Parathyroid adenoma (tissue), 2 donors: ENCODE results near the gene MPPE1.

Source experiments
- H2AFZ ChIP-seq: fragments of 300-600 bp; sonication (generic); one replicate; pipeline ENCODE4 v1.7.0; 2017; ENCODE audit warnings: antibody characterized with exemption, mild to moderate bottlenecking
- H3K27ac ChIP-seq: fragments of 300-600 bp; sonication (generic); one replicate; pipeline ENCODE4 v1.7.0; 2017
- H3K27me3 ChIP-seq: fragments of 300-600 bp; sonication (generic); one replicate; pipeline ENCODE4 v1.7.0; 2017; ENCODE audit warnings: low read length; ENCODE audit not compliant: control insufficient read depth, insufficient read depth
- H3K36me3 ChIP-seq: fragments of 300-600 bp; sonication (generic); one replicate; pipeline ENCODE4 v1.7.0; 2017; ENCODE audit warnings: low read length; ENCODE audit not compliant: control insufficient read depth, insufficient read depth
- H3K4me1 ChIP-seq: fragments of 300-600 bp; sonication (generic); one replicate; pipeline ENCODE4 v1.7.0; 2017; ENCODE audit warnings: control low read depth
- H3K4me2 ChIP-seq: fragments of 300-600 bp; sonication (generic); one replicate; pipeline ENCODE4 v1.7.0; 2017; ENCODE audit warnings: low read length
- H3K4me3 ChIP-seq: fragments of 300-600 bp; sonication (generic); one replicate; pipeline ENCODE4 v1.7.0; 2017; ENCODE audit warnings: low read depth, low read length
- H3K79me2 ChIP-seq: fragments of 300-600 bp; sonication (generic); one replicate; pipeline ENCODE4 v1.7.0; 2017; ENCODE audit warnings: control low read depth
- H3K9ac ChIP-seq: fragments of 300-600 bp; sonication (generic); one replicate; pipeline ENCODE4 v1.7.0; 2017; ENCODE audit warnings: mild to moderate bottlenecking
- H3K9me3 ChIP-seq: fragments of 300-600 bp; sonication (generic); one replicate; pipeline ENCODE4 v1.7.0; 2017; ENCODE audit warnings: low read length; ENCODE audit not compliant: control insufficient read depth
- TF ChIP-seq, protein P1 (sequence below): fragments of 300-600 bp; sonication (generic); IDR thresholded peaks from one replicate; pipeline ENCODE4 v1.7.0; 2017; ENCODE audit warnings: antibody characterized with exemption, mild to moderate bottlenecking
- donor health status: primary hyperparathyroidism.

MPPE1 gene, protein sequence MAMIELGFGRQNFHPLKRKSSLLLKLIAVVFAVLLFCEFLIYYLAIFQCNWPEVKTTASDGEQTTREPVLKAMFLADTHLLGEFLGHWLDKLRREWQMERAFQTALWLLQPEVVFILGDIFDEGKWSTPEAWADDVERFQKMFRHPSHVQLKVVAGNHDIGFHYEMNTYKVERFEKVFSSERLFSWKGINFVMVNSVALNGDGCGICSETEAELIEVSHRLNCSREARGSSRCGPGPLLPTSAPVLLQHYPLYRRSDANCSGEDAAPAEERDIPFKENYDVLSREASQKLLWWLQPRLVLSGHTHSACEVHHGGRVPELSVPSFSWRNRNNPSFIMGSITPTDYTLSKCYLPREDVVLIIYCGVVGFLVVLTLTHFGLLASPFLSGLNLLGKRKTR

DNA sequence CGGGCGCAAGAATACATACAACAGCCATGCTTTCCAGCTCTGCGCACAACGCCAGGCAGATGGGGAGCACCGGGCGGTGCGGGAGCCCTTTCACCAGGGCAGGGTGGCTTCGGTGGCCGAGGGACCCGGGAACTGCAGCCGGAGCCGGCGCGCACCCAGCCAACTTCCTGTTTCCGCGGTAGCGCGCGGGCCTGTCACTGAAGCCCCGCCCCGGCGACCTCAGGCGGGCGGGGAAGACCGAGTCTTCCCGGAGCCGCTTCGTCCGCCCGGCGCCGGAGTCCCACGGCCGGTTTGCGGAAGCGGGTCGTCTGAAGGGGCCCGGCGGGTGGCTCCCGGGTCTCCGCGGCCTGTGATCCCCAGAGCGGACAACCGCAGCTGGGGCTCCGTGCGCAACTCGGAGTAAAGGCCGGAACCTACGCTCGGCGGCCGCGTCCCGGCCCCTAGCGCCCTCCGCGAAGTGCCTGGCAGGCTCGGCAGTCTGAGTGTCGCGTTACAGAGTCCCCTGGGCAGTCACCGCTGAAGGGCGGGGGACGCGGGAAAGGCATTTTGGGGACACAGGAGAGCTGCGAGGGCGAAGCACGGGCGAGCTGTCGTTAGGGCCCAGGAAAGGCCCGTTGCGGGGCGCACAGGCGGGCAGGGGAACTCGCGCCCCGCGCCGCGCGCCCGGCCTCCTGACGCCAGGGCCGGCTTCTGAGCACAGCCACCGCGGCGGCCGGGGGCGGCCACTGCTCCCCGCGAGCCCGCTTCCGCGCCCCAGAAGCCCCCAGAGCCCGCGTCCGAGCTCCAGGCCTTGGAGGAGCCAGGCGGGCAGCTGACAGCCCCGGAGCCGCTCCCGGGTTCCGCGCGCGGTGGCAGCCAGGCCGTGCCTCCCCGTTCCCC, at the start of gene MPPE1:
TSS of gene MPPE1 (minus strand) at position 136 of the 879 bp plus-strand sequence. CDS start 11,053 bp downstream, outside the sequence.
- Histone ChIP-seq H3K36me3 (no peaks in the 10 kb centered on the region), H3K9me3 (no peaks in the 10 kb centered on the region), H3K9ac (peak within 1 kb of the TSS; percentile 98), H3K27me3 (no peaks in the 10 kb centered on the region), H2AFZ (peak within 1 kb of the TSS; percentile 99), H3K4me3 (peak within 1 kb of the TSS; percentile 76), H3K4me2 (peak within 1 kb of the TSS; percentile 82), H3K79me2 (no peaks in the 10 kb centered on the region), H3K4me1 (peaks cover 7% of the 10 kb centered on the region), H3K27ac (peak within 1 kb of the TSS; percentile 100)
- TF ChIP-seq, protein P1, sequence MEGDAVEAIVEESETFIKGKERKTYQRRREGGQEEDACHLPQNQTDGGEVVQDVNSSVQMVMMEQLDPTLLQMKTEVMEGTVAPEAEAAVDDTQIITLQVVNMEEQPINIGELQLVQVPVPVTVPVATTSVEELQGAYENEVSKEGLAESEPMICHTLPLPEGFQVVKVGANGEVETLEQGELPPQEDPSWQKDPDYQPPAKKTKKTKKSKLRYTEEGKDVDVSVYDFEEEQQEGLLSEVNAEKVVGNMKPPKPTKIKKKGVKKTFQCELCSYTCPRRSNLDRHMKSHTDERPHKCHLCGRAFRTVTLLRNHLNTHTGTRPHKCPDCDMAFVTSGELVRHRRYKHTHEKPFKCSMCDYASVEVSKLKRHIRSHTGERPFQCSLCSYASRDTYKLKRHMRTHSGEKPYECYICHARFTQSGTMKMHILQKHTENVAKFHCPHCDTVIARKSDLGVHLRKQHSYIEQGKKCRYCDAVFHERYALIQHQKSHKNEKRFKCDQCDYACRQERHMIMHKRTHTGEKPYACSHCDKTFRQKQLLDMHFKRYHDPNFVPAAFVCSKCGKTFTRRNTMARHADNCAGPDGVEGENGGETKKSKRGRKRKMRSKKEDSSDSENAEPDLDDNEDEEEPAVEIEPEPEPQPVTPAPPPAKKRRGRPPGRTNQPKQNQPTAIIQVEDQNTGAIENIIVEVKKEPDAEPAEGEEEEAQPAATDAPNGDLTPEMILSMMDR = no peak

DNA sequence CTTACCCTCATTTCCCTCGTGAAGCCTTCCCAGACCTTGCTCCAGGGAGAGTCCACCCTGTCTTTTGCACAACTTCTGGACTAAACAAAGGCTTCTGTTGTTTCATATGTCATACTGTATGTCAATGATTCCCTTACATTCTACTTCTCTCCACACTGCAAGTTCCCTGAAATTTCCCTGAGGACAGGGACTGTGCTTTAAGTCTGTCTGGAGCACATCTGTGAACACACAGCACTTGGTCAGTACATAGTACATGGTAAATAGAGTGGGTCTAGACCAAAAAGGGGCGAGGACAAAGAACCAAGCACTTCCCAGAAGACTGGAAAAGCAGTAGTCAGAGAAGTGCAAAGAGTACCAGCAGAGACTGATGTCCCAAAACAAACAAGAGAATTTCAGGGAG, 49.5 kb upstream of the MPPE1 start:
- no peaks in the 10 kb centered on the region for H3K4me1 ChIP-seq
- TF ChIP-seq, protein P1 = no peak
- no peaks in the 10 kb centered on the region for H3K27me3 ChIP-seq
- no peaks in the 10 kb centered on the region for H3K36me3 ChIP-seq
- H2AFZ ChIP-seq = no peak overlapping the region
- H3K79me2 ChIP-seq = no peaks in the 10 kb centered on the region
- H3K9ac ChIP-seq = no peak overlapping the region
- no peak overlapping the region for H3K4me3 ChIP-seq
- H3K27ac ChIP-seq = no peak overlapping the region
- no peaks in the 10 kb centered on the region for H3K9me3 ChIP-seq
- H3K4me2 ChIP-seq = no peak overlapping the region

DNA sequence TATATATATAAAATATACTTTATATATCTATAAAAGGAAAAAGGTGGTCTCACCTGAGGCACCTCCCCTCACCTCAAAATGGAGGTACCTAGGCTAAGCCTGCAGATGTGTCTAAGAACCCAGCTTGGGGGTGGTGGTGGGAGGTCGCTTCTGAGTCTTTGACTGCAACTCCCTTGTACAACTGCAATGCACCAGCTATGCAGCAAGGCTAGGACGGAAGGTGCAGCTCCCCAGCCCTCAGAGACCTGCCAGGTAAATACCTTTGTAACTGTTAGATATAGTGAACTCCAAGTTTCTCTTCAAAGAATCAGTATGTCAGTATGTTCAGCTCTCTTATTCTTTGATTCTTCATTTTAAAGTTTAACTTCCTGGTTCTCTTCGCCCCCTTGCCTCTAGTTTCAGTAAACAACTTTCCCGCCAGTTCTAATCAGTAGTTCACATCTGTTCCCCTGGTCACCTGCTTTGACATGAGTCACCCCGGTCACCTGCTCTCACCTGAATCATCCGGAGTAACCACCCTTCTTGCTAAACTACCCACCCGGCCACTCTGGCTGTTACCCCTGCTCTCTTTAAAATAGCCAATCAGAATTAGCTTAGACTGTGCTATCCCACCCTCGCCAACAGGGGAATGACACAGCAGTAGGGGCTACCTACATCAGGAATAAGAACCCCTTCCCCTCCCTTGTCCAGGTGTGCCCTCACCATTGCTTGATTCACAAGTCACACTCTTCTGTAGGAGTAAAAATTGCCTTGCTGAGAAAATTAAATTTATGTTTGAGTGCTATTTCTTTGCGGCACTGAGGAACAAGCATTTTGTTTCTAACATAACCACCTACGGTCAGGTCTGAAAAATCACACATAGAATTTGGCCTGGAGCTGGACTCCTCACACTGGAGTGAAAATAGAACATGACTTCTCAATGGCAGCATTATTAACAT, 48.5 kb upstream of the MPPE1 start:
- no peak overlapping the region for H3K9ac ChIP-seq

More for the DNA sequence above, 48.5 kb upstream of the MPPE1 start:
- Histone ChIP-seq H3K4me1 (peaks cover 5% of the 10 kb centered on the region), H3K4me2 (no peak overlapping the region), H3K27ac (no peak overlapping the region), H2AFZ (no peak overlapping the region), H3K27me3 (no peaks in the 10 kb centered on the region), H3K36me3 (no peaks in the 10 kb centered on the region), H3K4me3 (no peak overlapping the region), H3K9me3 (no peaks in the 10 kb centered on the region), H3K79me2 (no peaks in the 10 kb centered on the region)
- TF ChIP-seq, protein P1 = no peak
